Mucosa of descending colon (tissue), 3 donors: ENCODE measurements around the gene AGAP1. TPM values are rescaled to one million over a fixed set of nuclear protein-coding genes. Genes with fewer than 3 reads are reported as not detected.

Experiments
- ATAC-seq: fragments of 200-7000 bp; cut with Tn5 transposase; one replicate; pipeline ENCODE4 v1.9.1; 2020; ENCODE audit warnings: mild to moderate bottlenecking, moderate library complexity
- DNase-seq, 3 donors: peaks; one replicate each; pipeline ENCODE4 v3.0.0-alpha.2; 2020
- H3K36me3 ChIP-seq: fragments of 200-600 bp; one replicate; pipeline ENCODE4 v1.8.0; 2021; ENCODE audit warnings: low read depth, mild to moderate bottlenecking
- H3K4me1 ChIP-seq: fragments of 200-600 bp; one replicate; pipeline ENCODE4 v1.8.0; 2021; ENCODE audit warnings: low read depth, mild to moderate bottlenecking
- H3K4me3 ChIP-seq: fragments of 200-600 bp; one replicate; pipeline ENCODE4 v1.8.0; 2021; ENCODE audit warnings: mild to moderate bottlenecking
- H3K9me3 ChIP-seq: fragments of 200-600 bp; one replicate; pipeline ENCODE4 v1.8.0; 2021; ENCODE audit warnings: mild to moderate bottlenecking
- intact Hi-C, 2 donors: fragments of 100-400 bp; cut with DNase I in 1 of 2; cut with micrococcal nuclease in 1 of 2; formaldehyde crosslinking; loops; one replicate each; pipeline versions ENCODE4 v1.11.0 to v1.11.1; 2022; cut with DNase I, micrococcal nuclease
- total RNA-seq, 3 donors: library from RNA; stranded (reverse); fragmentation: NEBNext Ultra II Directional in 2 of 3; extraction: Animal tissue kit (Norgen Biotek cat#: 25700) in 2 of 3; gene quantifications; one replicate each; pipeline versions ENCODE4 v1.2.1 to v1.2.4, GENCODE V29; 2021 to 2023
- TF ChIP-seq, protein P1 (sequence below): fragments of 200-600 bp; IDR thresholded peaks from one replicate; pipeline ENCODE4 v1.8.0; 2022; ENCODE audit warnings: antibody characterized with exemption, mild to moderate bottlenecking
- donor health status: DM: no; HTN: no; CAD: no; lungs with moderate emphysema.
- donor health status: DM: no; HTN: no; CAD: no.
- donor health status: DM: no; HTN: yes; CAD: no.

The AGAP1 gene
- total RNA-seq, 3 donors from 2014 or later, result 68.1 to 112 (median 88.9) TPM

- no peaks in the 10 kb centered on the region for H3K9me3 ChIP-seq
- TF ChIP-seq, protein P1, sequence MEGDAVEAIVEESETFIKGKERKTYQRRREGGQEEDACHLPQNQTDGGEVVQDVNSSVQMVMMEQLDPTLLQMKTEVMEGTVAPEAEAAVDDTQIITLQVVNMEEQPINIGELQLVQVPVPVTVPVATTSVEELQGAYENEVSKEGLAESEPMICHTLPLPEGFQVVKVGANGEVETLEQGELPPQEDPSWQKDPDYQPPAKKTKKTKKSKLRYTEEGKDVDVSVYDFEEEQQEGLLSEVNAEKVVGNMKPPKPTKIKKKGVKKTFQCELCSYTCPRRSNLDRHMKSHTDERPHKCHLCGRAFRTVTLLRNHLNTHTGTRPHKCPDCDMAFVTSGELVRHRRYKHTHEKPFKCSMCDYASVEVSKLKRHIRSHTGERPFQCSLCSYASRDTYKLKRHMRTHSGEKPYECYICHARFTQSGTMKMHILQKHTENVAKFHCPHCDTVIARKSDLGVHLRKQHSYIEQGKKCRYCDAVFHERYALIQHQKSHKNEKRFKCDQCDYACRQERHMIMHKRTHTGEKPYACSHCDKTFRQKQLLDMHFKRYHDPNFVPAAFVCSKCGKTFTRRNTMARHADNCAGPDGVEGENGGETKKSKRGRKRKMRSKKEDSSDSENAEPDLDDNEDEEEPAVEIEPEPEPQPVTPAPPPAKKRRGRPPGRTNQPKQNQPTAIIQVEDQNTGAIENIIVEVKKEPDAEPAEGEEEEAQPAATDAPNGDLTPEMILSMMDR, result no peak
- intact Hi-C loops, result no loop called here
- no peaks in the 10 kb centered on the region for H3K36me3 ChIP-seq
- ATAC-seq, result no peak
- no peaks in the 10 kb centered on the region for H3K4me1 ChIP-seq
- DNase-seq, result no peak
- H3K4me3 ChIP-seq, result no peak overlapping the region
Observed at GRCh38 chr2:236107536-236107935, 613.7 kb downstream of the AGAP1 start.

GRCh38 chr2:236107942-236108625 lies 614.2 kb downstream of the AGAP1 start:
- DNase-seq, result no peak
- intact Hi-C loops, result no loop called here
- H3K4me1 ChIP-seq, result no peaks in the 10 kb centered on the region
- TF ChIP-seq, protein P1, result no peak
- no peak overlapping the region for H3K4me3 ChIP-seq
- no peaks in the 10 kb centered on the region for H3K9me3 ChIP-seq
- H3K36me3 ChIP-seq, result no peaks in the 10 kb centered on the region
- no peak for ATAC-seq

DNA sequence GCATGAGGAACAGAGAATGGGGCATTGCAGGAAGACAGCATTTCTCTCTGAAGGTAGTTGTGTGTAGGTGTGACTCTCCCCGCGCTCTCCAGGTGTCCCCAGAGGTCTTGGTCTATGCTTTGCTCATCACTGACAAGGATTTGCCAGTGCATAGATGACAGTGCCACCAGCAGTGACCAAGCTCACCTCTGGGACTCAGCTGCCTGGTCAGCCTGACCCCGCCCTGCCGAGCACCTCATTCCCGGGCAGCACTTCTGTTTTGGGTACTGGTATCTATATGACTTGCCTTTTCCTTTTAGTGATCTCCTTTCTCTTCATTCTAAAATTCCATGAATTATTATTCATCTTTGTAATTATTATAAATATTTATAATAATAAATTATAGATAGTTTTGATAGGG lies 615.2 kb downstream of the AGAP1 start:
- H3K4me3 ChIP-seq, result no peak overlapping the region
- peak in 1 of 3 donors; percentile 11 for DNase-seq
- H3K9me3 ChIP-seq, result no peaks in the 10 kb centered on the region
- intact Hi-C loops, result no loop called here
- H3K4me1 ChIP-seq, result no peaks in the 10 kb centered on the region
- TF ChIP-seq, protein P1, result no peak
- ATAC-seq, result no peak
- no peaks in the 10 kb centered on the region for H3K36me3 ChIP-seq

DNA sequence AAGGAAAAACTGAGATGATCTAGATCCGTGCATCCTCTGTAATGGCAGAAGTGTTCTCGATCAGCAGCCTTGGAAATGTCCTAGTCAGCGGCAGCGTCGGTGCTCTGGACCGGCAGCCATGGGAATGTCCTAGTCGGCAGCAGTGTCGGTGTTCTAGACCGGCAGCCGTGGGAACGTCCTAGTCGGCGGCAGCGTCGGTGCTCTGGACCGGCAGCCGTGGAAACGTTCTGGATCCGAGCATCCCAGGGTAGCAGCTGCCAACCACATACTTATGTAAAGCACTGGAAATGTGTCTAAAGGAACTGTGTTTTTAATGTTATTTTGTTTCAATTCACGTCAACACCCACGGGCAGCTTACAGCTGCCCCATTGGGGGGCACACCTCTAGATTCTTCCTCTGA lies 615.6 kb downstream of the AGAP1 start:
- no peak overlapping the region for H3K4me3 ChIP-seq
- no peaks in the 10 kb centered on the region for H3K36me3 ChIP-seq
- no peaks in the 10 kb centered on the region for H3K4me1 ChIP-seq
- TF ChIP-seq, protein P1, result no peak
- H3K9me3 ChIP-seq, result no peaks in the 10 kb centered on the region
- DNase-seq (no peak), ATAC-seq (no peak)
- intact Hi-C loops, result no loop called here

DNA sequence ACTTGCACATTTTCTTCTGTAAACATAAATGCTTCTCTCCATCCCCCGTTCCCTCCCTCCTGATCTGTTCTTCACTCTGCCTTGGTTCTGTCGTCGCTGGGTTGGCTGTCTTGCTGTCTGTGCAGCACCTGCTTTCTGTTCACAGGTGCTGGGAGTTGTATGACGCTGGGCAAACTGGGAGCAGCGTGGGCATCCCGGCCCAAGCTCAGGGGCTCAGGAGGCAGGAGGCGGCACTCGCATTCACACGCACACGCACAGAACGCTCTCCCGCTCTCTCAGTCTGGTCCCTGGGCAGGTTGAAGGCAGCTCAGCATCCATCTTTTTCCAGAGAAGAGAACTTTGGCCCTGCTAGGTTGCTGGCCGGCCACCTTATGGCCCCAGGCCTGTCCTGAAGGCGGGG lies 618.6 kb downstream of the AGAP1 start:
- Histone ChIP-seq H3K36me3 (no peaks in the 10 kb centered on the region), H3K9me3 (no peaks in the 10 kb centered on the region), H3K4me3 (no peak overlapping the region), H3K4me1 (no peaks in the 10 kb centered on the region)
- DNase-seq, result no peak
- ATAC-seq, result no peak
- intact Hi-C loops, result no loop called here
- TF ChIP-seq, protein P1, result no peak

DNA sequence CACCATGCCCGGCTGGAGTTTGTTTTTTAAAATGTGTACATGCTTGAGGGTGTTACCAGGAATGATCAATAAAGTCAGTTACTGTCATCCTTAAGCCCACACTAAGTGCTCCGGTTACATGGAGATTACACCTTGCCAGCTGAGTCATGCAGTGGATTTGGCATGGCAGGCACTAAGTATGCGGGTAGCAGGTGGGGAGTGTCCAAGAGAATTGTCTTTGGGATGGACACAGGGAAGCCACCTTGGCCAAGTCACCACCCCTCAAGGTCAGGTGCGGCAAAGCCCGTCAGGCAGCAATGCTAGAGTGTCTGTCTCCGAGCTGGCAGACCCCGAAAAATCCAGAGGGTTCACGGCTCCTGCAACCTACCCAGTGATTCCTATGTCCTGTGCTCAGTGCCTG lies 619.6 kb downstream of the AGAP1 start:
- DNase-seq, result no peak
- ATAC-seq, result no peak
- H3K4me3 ChIP-seq, result no peak overlapping the region
- TF ChIP-seq, protein P1, result no peak
- intact Hi-C loops, result no loop called here
- H3K4me1 ChIP-seq, result no peaks in the 10 kb centered on the region
- no peaks in the 10 kb centered on the region for H3K36me3 ChIP-seq
- H3K9me3 ChIP-seq, result no peaks in the 10 kb centered on the region
